Activated CD8-positive, alpha-beta memory T cell treated with anti-CD3 and anti-CD28 coated beads, Interleukin-2, amount 50 U/mL, for 4 hours (primary cell): Measurements from ENCODE around the gene GALNT18.
"Not testable (repeated sequence)": the region's sequence is repeated elsewhere in the genome, so short reads cannot be mapped to it uniquely, and the experiment has no call there.

ENCODE experiments used
- DNase-seq: peaks from one replicate; pipeline ENCODE4 v3.0.0-alpha.2; 2020

Gene GALNT18

DNA sequence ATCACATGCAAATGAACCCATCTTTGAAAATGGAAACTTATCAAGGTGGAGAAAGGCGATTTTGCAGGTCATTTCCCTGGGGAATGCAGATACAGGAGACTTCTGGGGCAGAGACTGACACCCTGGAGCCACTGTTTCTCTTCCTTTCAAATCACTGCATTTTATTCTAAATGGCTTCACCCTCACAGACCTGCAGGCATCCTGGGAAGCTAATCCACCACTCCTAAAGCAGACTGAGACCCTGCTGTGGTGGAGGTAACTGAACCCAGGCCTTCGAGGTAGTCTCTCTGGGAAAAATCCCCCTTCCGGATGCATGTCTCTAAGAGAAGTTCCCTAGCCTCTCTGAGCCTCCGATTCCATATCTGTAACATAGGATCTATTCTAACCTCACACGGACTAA, 247.9 kb downstream of the GALNT18 start:
- DNase-seq = no peak

- DNase-seq = no peak
Measured at GRCh38 chr11:11372461-11372860, 249.3 kb downstream of the GALNT18 start.

DNA sequence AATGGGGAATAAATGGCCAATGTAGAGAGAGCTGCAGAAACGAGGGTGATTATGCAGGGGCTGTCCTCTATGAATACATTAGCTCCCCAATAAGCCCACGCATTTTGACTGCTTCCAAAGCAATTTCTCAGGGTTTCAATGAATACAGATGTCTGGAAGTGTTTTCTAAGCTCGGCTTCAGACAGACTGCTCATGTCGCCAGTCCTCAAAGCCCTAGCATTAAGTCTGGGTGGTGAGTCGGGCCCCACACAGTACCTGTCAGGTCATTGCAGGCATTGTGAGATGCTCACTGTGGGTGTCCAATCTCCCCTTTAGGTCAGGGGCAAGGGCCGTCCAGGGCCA, 250.9 kb downstream of the GALNT18 start:
- DNase-seq = no peak

DNA sequence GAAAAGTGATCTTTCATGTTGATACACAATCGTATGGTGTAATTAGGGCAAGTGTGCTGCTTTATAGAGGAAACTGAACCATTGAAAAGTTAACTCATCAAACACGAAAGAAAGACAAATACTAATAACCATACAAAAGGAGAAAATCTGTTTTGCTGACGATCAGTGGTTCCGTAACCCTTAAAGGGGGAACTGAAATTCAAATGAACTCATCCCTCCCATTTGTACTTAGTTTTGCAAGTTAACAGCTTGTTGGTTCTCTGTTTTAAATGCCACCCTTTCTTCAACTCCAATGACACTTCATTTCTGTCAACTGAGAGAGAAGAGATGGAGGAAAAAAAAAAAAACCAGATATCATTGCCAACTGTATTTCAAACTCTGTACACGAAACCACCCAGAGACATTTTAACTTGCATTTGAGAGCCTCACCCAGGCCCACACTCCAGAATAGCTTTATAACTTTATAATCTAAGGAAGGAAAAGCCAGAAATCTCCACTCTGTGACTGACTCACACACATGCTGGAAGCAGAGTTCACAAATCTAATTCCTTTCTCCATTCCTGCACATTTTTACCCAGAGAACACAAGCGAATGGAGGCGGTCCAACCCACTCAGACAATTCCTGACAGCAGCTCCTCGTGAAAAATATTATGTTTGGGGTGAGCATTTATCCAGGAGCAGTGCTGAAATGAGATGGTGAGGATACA, 251.4 kb downstream of the GALNT18 start:
- no peak for DNase-seq

DNA sequence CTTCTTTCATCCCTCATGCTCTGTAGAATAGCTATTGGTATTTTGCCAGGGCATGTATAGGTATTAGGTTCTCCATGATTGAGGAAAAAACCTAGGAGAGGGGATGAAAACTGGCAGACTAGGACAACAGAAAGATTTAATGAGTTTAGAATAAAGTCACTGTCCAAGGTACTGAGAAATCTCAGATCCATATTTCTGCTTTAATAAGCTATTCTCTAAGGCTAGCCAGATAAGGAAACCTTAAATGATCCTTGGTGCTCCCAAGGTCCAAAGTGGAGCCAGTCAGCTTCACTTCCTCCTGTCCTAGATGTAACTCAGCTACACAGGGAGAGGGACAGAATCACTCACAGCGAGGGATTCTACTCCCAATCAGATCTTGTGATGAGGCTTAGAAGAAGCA, 255.0 kb downstream of the GALNT18 start:
- no peak for DNase-seq

GRCh38 chr11:11363674-11364073, 258.1 kb downstream of the GALNT18 start:
- no peak for DNase-seq

DNA sequence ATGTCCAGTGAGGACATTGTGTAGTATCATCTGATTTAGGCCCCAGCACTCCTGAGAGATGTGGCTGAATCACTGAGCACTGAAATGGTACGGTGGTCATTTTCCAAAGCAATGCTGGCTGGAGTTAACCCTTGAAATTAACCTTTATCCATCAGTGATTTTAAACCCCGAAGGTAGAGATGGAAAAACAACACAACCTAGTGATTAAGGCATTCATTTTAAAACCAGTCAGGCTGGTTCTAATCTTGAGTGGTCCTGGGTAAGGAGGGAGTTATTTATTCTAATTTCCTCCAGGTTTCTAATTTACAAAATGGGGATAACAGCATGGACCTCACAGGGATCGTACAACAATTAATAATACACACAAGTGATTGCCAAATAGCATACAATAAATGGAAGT, 262.2 kb downstream of the GALNT18 start:
- DNase-seq = no peak

DNA sequence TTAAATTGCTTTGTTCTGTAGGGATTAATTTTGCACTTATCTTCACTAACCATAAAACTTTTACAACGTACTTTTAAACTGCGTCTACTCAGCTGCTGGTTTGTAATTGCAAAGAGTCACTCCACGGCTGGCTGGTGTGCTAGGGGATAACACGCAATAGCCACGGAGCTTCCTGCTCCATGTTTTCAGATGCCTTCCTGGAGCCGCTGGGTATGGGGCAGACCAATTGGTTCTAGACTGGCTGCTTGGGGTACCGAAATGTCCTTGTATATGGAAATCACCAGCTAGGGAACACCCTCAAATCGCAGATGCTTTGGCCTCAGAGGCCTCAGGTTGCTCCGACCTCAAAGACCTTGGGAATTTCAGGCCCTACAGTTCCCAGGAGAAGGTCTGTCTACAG, 265.0 kb downstream of the GALNT18 start:
- DNase-seq = no peak

DNA sequence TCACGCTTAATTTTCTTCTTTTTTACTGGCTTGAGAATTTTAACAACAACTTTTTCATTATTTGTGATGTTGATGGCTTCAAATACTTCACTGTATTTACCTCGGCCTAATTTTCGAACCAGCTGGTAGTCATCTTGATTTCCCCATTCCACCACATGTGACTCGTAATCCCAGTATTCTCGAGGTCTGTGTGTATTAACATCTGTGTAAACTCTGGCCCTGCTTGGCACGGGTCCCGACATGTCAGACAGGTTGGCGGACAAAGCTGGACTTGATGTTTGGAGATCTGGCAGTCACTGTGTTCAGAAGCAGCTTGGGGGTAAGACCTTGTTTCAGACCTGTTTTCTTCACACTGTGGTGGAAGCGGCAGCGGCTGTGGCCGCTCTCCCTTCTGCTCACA, 268.9 kb downstream of the GALNT18 start, which contains the start of gene CSNK2A3:
CSNK2A3 (minus strand) TSS at position 373 of the 400 bp plus-strand sequence; CDS start at position 242, 131 bp downstream.
- not testable (repeated sequence) for DNase-seq

DNA sequence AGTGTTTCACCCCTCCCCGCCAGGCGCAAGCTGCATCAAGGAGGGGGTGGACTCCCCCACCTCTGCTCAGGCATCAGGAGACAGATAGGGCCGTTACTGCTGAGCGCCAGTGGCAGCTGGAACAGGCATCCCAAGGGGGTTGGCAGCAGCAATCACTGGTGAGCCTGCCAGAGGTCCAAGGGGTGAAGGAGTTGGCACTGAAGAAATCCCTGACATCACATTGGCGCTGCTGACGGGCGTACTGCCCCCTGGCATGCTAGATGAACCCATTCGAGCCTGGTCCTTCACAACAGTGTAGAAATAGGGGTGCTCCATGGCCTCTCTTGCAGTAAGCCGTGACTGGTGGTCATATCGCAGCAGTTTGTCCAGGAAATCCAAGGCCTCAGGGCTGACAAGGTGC, 270.0 kb downstream of the GALNT18 start:
- DNase-seq = not testable (repeated sequence)

GRCh38 chr11:11351042-11351586, 270.7 kb downstream of the GALNT18 start:
- no peak for DNase-seq

DNA sequence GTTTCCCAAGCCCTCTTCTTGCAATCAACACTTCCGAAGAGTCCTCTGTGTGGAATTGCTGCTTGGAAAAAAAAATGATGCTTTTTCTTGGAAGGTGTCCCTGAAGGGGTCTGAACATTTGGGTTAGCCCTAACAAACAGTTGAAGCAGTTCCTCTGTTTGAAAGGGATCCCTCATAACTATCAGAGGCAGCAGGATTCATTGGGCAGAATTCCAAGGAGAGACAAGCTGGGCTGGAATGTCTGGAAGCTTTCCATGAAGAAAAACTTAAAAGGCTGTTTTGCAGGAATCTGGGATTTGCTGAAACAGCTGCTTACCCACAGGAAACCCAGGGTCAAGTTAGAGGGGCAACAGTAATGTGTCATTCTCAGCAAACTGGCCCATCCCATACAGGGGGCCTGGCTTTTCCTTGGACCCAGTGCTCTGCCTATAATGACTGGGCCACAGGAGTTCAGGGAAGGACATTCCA, 271.9 kb downstream of the GALNT18 start:
- DNase-seq = no peak

DNA sequence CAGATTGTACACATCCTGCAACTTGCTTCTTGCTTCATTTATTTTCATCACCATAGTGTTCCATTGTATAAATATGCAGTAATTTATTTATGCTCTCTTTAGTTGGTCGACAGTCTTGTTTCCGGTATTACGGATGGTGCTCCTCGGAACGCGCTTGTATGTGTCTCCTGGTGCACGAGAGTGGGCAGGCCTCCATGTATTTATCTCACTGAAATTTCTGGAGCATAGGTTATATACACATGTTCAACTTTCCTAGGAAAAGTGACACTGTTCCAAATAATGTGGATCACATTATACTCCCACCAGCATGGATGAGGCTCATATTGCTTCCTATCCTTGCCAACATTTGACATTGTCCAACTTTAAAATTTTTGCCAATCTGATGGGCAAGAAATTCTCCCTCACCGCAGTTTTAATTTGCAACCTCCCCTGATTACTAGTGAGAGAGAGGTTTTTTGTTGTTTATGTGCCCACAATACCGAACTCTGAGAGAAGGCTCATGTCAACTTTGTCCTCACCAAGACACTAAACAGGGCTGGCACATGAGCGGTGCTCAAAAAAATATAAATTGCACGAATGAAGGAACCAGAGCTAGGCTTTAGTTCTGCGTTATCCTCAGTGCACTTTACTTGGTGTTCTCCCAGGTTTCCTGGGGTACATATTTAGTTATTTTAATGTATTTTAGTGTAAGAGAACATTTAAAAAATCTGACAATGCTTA, 272.5 kb downstream of the GALNT18 start:
- DNase-seq = no peak

- no peak for DNase-seq
Measured at GRCh38 chr11:11348303-11348702, 273.5 kb downstream of the GALNT18 start.

- DNase-seq = no peak
Measured at GRCh38 chr11:11347592-11347991, 274.2 kb downstream of the GALNT18 start.

- no peak for DNase-seq
Measured at GRCh38 chr11:11346303-11346702, 275.5 kb downstream of the GALNT18 start.

DNA sequence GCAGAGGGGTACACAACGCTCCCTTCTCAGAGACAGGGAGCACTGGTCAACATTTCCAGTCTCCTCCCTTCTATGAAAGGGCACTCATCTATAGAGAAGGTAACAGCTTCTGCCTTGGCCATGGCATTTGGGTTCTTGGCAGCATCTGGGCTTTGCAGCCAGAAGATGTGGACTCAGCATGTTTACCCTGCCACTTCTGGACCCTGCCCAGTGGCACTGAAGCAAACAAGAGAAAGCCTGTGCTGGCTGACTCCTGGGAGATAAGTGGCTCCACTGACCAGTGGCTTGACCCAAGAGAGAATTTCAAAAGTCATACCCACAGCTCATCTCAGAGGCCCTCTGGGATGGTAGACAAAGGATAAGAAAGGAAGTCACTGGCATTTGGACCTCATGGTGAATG, 276.7 kb downstream of the GALNT18 start:
- no peak for DNase-seq

DNA sequence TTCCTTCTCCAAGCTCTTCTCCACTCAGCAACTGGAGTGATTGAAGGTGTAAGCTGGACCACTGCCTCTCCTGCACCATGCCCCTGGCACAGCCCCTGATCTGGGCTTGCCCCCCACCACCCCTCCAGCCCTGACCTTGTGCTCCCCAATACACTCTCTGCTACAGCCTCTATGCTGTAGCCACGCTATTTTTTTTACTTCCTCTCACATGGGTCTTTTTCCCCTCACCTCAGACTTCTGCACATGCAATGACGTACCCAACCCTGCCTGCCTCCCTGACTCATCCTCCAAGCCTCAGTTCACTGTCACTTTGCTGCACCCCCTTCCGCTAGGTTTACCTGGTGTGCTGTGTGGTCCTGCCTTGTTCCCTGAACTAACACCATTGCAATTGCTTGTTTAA, 277.8 kb downstream of the GALNT18 start:
- no peak for DNase-seq

GRCh38 chr11:11338304-11338703, 283.5 kb downstream of the GALNT18 start:
- DNase-seq = no peak

DNA sequence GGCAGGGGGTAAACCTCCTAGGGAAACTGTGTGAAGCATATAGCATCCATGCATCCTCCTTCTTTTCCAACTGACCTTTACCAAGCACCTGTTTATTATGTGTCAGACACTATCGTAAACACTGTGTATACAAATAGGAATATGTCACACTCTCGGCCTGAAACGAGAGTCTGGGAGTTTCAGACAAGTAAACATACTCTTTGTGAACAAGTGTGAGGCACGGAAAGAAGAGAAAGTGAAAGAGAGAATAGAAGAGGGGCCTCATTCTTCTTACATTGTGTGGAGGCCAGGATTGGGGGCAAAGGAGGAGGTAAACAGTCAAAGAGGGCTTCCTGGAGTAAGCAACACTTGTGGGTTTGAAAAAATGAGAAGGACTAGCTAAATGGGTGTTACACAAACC, 285.1 kb downstream of the GALNT18 start:
- DNase-seq = no peak

DNA sequence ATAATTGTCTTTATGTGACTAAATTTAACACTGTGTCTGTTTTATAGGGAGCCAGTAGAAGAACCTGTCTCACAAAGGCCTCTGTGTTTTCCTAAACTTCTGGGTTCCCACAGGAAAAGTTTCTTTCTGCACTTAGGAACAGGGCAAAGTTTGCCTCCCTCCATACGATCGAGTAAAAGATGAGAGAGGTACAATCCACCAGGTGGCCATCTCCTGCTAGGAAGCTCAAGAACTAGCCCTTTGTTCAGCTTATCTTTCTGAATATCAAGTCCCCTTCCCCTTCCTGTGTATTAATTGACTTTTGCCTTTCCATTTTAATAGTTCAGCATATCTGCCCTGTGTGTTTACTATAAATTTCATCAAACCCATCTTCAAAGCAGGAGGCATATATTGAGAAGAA, 286.8 kb downstream of the GALNT18 start:
- DNase-seq = no peak

DNA sequence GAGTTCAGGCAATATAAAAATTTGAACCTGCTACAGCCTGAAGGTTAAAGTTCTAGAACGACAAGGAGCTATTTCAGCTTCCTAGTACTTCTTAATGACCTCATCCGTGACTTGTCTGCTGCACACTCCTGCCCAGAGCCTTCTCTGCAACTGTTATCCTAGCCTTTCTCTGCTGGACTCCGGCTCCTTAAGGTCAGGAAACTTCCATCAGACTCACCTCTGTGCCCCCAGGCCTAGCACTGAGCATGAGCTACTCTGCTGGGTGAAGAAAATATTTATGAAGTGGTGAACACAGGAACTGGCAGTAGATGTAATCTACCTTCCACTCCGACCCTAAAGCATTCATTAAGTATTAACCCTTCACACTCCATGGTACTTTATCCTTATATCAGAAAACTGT, 287.2 kb downstream of the GALNT18 start:
- DNase-seq = no peak

DNA sequence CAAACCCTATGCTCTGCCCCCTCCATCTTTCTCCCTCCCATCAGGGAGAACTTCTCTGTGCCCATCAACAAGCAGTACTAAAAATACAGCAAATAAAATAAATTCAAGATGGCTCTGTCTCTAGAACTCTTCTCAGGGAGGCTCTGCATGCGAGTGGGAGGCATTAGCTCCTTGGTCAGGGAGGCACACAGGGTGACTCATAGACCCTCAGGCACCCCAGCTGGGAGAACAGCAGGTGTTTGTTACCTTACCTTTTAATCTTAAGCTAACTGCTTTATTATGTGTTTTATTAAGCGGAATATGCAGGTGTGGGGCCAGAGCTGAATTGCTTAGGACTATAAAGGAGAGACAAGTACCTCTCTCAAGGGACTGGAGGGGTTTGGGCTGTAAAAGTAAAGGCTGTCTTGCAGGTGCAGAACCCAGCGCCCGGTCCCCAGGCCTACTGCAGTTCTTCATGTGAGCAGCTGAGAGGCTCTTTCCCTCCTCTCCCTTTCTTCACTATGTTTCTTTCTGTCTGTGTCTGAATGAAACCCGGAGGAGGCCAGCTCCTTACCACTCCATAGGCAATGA, 289.6 kb downstream of the GALNT18 start:
- DNase-seq = no peak
